T-cell (primary cell): Measurements from ENCODE around the gene RASL10B. TPM values are rescaled to one million over a fixed set of nuclear protein-coding genes. Genes with fewer than 3 reads are reported as not detected.
A peak's percentile ranks its signal among the peaks of the same experiment; 100 is the strongest.

Source experiments
- ATAC-seq, 4 experiments: fragments of 200-7000 bp in 3 of 4; fragments of 150-1000 bp in 1 of 4; cut with Tn5 transposase; replicated peaks in 1 of 4; 1 replicate in 3 of 4; 2 replicates in 1 of 4; pipeline ENCODE4 v1.10.0; 2021; ENCODE audit warnings: moderate library complexity in 3 of 4, mild to moderate bottlenecking in 2 of 4, moderate number of reproducible peaks in 1 of 4
- CTCF ChIA-PET, 2 donors: fragments of 300-600 bp; sonication (Branson Sonifier 250); formaldehyde crosslinking; loops; one replicate each; lab custom pipeline; 2022; ENCODE audit warnings: antibody characterized with exemption in 2 of 2; lab: Charles Lee
- POLR2A ChIA-PET, 2 donors: fragments of 300-600 bp; sonication (Branson Sonifier 250); formaldehyde crosslinking; loops; one replicate each; lab custom pipeline; 2022; ENCODE audit warnings: antibody characterized with exemption in 2 of 2; lab: Charles Lee
- DNase-seq, 35 experiments: peaks; one replicate each; pipeline versions ENCODE4 v3.0.0 to v3.0.0-alpha.2; 2013 to 2023
- H3K27ac ChIP-seq: one replicate; pipeline ENCODE4 v1.5.1; 2013; ENCODE audit warnings: low read length
- H3K27me3 ChIP-seq, 2 experiments: replicated peaks in 1 of 2; 1 replicate in 1 of 2; 2 replicates in 1 of 2; pipeline versions ENCODE4 v1.6.1 to v1.7.0; 2013; ENCODE audit warnings: low read length in 1 of 2, mixed read lengths in 1 of 2; ENCODE audit not compliant: control insufficient read depth in 2 of 2, insufficient read depth in 2 of 2; ENCODE audit errors: extremely low read depth in 1 of 2
- H3K36me3 ChIP-seq, 2 donors: 1 replicate in 1 of 2; 2 replicates in 1 of 2; pipeline versions ENCODE4 v1.6.1 to v1.7.0; 2013; ENCODE audit warnings: low read length in 1 of 2; ENCODE audit not compliant: control insufficient read depth in 2 of 2, insufficient read depth in 1 of 2; ENCODE audit errors: extremely low read depth in 1 of 2
- H3K4me1 ChIP-seq, 2 experiments: 1 replicate in 1 of 2; 2 replicates in 1 of 2; pipeline versions ENCODE4 v1.6.1 to v1.7.0; 2013; ENCODE audit warnings: low read length in 2 of 2, mixed read lengths in 1 of 2; ENCODE audit not compliant: insufficient read depth in 2 of 2, control insufficient read depth in 1 of 2; ENCODE audit errors: extremely low read depth in 1 of 2
- H3K4me3 ChIP-seq, 2 donors: 1 replicate in 1 of 2; 2 replicates in 1 of 2; pipeline versions ENCODE4 v1.5.1 to v1.7.0; 2013; ENCODE audit warnings: mild to moderate bottlenecking in 2 of 2, low read length in 1 of 2, moderate library complexity in 1 of 2; ENCODE audit not compliant: control insufficient read depth in 1 of 2; ENCODE audit errors: extremely low read depth in 1 of 2
- H3K9me3 ChIP-seq: 2 replicates; pipeline ENCODE4 v1.7.0; 2013
- H3K27ac Mint-ChIP-seq, 2 donors: one replicate each; pipeline ENCODE4 v1.8.0; 2020 to 2021; ENCODE audit warnings: mild to moderate bottlenecking in 2 of 2, mixed read lengths in 2 of 2
- H3K27me3 Mint-ChIP-seq, 2 donors: one replicate each; pipeline ENCODE4 v1.8.0; 2021 to 2022; ENCODE audit warnings: mixed read lengths in 2 of 2
- H3K36me3 Mint-ChIP-seq: one replicate; pipeline ENCODE4 v1.8.0; 2021; ENCODE audit warnings: mixed read lengths
- H3K4me1 Mint-ChIP-seq, 3 donors: one replicate each; pipeline ENCODE4 v1.8.0; 2020 to 2022; ENCODE audit warnings: mixed read lengths in 3 of 3, mild to moderate bottlenecking in 1 of 3
- H3K4me3 Mint-ChIP-seq, 3 donors: one replicate each; pipeline ENCODE4 v1.8.0; 2020 to 2022; ENCODE audit warnings: mild to moderate bottlenecking in 3 of 3, mixed read lengths in 3 of 3, moderate library complexity in 3 of 3
- H3K9me3 Mint-ChIP-seq, 3 donors: one replicate each; pipeline ENCODE4 v1.8.0; 2020 to 2022; ENCODE audit warnings: mixed read lengths in 3 of 3
- WGBS: methylation state at CpG from one replicate; pipeline ENCODE4 v1.1.5; 2013; ENCODE audit warnings: missing lambda C conversion rate; ENCODE audit not compliant: insufficient coverage; 5-methylcytosine and 5-hydroxymethylcytosine counted together
- total RNA-seq, 35 experiments: library from RNA in 6 of 35; stranded (reverse) in 6 of 35; fragments of 120-200 nt in 1 of 35; gene quantifications; one replicate each; pipeline versions ENCODE4 v1.2.1 to v1.2.4 and lab custom pipeline; 2013 to 2026

The RASL10B gene
- total RNA-seq, 5 donors from 2014 or later (not counting 1 experiment from before 2014, with no cell fraction given): 0.38 to 0.56 (median 0.39) TPM

GRCh38 chr17:35705230-35705629 lies 26.2 kb upstream of the RASL10B start:
- H3K4me3 Mint-ChIP-seq: no peak overlapping the region
- no peak for DNase-seq
- CTCF ChIA-PET: no interaction called here
- no peak overlapping the region for H3K4me3 ChIP-seq
- ATAC-seq: no peak
- peaks cover 0 to 17% of the 10 kb centered on the region in 2 donors for H3K36me3 ChIP-seq
- H3K27ac ChIP-seq: no peak overlapping the region
- no peak overlapping the region for H3K27ac Mint-ChIP-seq
- no peaks in the 10 kb centered on the region for H3K27me3 Mint-ChIP-seq
- H3K9me3 ChIP-seq: no peaks in the 10 kb centered on the region
- H3K4me1 ChIP-seq: peaks cover 0 to 17% of the 10 kb centered on the region in 2 experiments
- H3K36me3 Mint-ChIP-seq: peaks cover 49% of the 10 kb centered on the region
- H3K4me1 Mint-ChIP-seq: peaks cover 41 to 55% (median 46%) of the 10 kb centered on the region in 3 donors
- no peaks in the 10 kb centered on the region for H3K27me3 ChIP-seq
- no CpG with 5 or more reads among the region's 1 CpG for WGBS
- H3K9me3 Mint-ChIP-seq: peaks cover 0 to 7% (median 2%) of the 10 kb centered on the region in 3 donors
- POLR2A ChIA-PET: interaction anchor here (0.5 to 0.6 kb wide), 2 partner anchors 10 to 11 kb away, joined by 3 read pairs; no protein-coding TSS in a partner anchor

GRCh38 chr17:35705705-35706104 lies 25.7 kb upstream of the RASL10B start:
- ATAC-seq (no peak), DNase-seq (no peak)
- H3K4me1 Mint-ChIP-seq: peaks cover 46 to 55% (median 50%) of the 10 kb centered on the region in 3 donors
- CTCF ChIA-PET: no interaction called here
- peaks cover 0 to 7% (median 2%) of the 10 kb centered on the region in 3 donors for H3K9me3 Mint-ChIP-seq
- H3K27ac Mint-ChIP-seq: no peak overlapping the region
- no peak overlapping the region for H3K4me3 Mint-ChIP-seq
- Histone ChIP-seq H3K27me3 (no peaks in the 10 kb centered on the region), H3K27ac (no peak overlapping the region), H3K4me3 (no peak overlapping the region), H3K9me3 (no peaks in the 10 kb centered on the region), H3K36me3 (peaks cover 0 to 22% of the 10 kb centered on the region in 2 donors), H3K4me1 (peaks cover 0 to 17% of the 10 kb centered on the region in 2 experiments)
- peaks cover 52% of the 10 kb centered on the region for H3K36me3 Mint-ChIP-seq
- no peaks in the 10 kb centered on the region for H3K27me3 Mint-ChIP-seq
- POLR2A ChIA-PET: no interaction called here
- WGBS: 83% methylated on average over 4 of the region's 5 CpGs

GRCh38 chr17:35708149-35708548 lies 23.3 kb upstream of the RASL10B start:
- Mint-ChIP-seq H3K36me3 (peaks cover 36% of the 10 kb centered on the region), H3K4me1 (peaks cover 47 to 59% (median 53%) of the 10 kb centered on the region in 3 donors), H3K9me3 (no peaks in the 10 kb centered on the region), H3K27me3 (no peaks in the 10 kb centered on the region), H3K27ac (peak overlapping the region; percentile 1 to 10), H3K4me3 (no peak overlapping the region)
- peak in 2 of 4 experiments; percentile 44 to 52 for ATAC-seq
- POLR2A ChIA-PET: interaction anchor here in 1 of 2 donors (0.7 kb wide), 1 partner anchor 674 kb away, joined by 3 read pairs; no protein-coding TSS in a partner anchor
- DNase-seq: no peak
- H3K4me1 ChIP-seq: peaks cover 10 to 26% of the 10 kb centered on the region in 2 experiments
- no peaks in the 10 kb centered on the region for H3K27me3 ChIP-seq
- H3K36me3 ChIP-seq: peaks cover 0 to 41% of the 10 kb centered on the region in 2 donors
- CTCF ChIA-PET: no interaction called here
- no peaks in the 10 kb centered on the region for H3K9me3 ChIP-seq
- no peak overlapping the region for H3K27ac ChIP-seq
- no peak overlapping the region for H3K4me3 ChIP-seq
- WGBS: no CpG with 5 or more reads among the region's 3 CpGs

- Mint-ChIP-seq H3K27me3 (no peaks in the 10 kb centered on the region), H3K4me1 (peaks cover 45 to 59% (median 53%) of the 10 kb centered on the region in 3 donors), H3K27ac (peak overlapping the region in 1 of 2 donors; percentile 72), H3K36me3 (peaks cover 31% of the 10 kb centered on the region), H3K9me3 (no peaks in the 10 kb centered on the region), H3K4me3 (peak overlapping the region in 1 of 3 donors; percentile 17)
- Histone ChIP-seq H3K4me1 (peaks cover 12 to 34% of the 10 kb centered on the region in 2 experiments), H3K27me3 (no peaks in the 10 kb centered on the region), H3K27ac (no peak overlapping the region), H3K9me3 (no peaks in the 10 kb centered on the region), H3K4me3 (no peak overlapping the region), H3K36me3 (peaks cover 0 to 45% of the 10 kb centered on the region in 2 donors)
- POLR2A ChIA-PET: interaction anchor here in 1 of 2 donors (0.7 kb wide), 1 partner anchor 675 kb away, joined by 3 read pairs; no protein-coding TSS in a partner anchor
- WGBS: no CpG with 5 or more reads among the region's 3 CpGs
- DNase-seq (no peak), ATAC-seq (peak in 1 of 4 experiments; percentile 56)
- CTCF ChIA-PET: interaction anchor here in 1 of 2 donors (0.5 kb wide), 1 partner anchor 126 kb away, joined by 4 read pairs; no protein-coding TSS in a partner anchor
These were observed 22.5 kb upstream of the RASL10B start for GRCh38 chr17:35708951-35709350.

GRCh38 chr17:35709874-35710273 lies 21.6 kb upstream of the RASL10B start:
- H3K27me3 Mint-ChIP-seq: no peaks in the 10 kb centered on the region
- H3K9me3 Mint-ChIP-seq: no peaks in the 10 kb centered on the region
- WGBS: no CpG with 5 or more reads among the region's 3 CpGs
- H3K27ac ChIP-seq: no peak overlapping the region
- DNase-seq: no peak
- ChIA-PET POLR2A (no interaction called here), CTCF (no interaction called here)
- no peaks in the 10 kb centered on the region for H3K9me3 ChIP-seq
- no peak overlapping the region for H3K4me3 ChIP-seq
- H3K4me1 ChIP-seq: peaks cover 12 to 36% of the 10 kb centered on the region in 2 experiments
- ATAC-seq: no peak
- H3K27ac Mint-ChIP-seq: no peak overlapping the region
- peaks cover 0 to 53% of the 10 kb centered on the region in 2 donors for H3K36me3 ChIP-seq
- no peak overlapping the region for H3K4me3 Mint-ChIP-seq
- H3K27me3 ChIP-seq: no peaks in the 10 kb centered on the region
- peaks cover 36 to 53% (median 46%) of the 10 kb centered on the region in 3 donors for H3K4me1 Mint-ChIP-seq
- peaks cover 25% of the 10 kb centered on the region for H3K36me3 Mint-ChIP-seq

DNA sequence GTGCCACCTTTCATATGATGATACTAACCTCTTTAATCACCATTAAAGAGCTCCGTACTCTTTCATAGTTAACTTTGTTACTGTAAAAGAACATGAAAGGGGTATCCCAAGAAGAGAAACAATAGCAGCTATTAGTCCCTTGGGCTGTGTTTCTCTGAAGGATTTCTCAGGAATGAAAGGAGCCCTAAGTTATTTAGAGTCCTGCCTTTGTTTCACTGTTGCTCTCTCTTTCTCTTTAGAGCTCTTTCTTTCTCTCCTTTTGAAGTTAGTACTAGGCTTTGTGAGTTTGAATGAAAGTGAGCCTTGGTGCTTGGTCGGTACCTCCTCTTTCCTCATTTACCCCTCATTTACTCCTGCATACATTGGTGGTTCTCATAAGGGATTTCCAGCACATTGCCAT lies 20.5 kb upstream of the RASL10B start:
- Mint-ChIP-seq H3K4me1 (peaks cover 26 to 43% (median 38%) of the 10 kb centered on the region in 3 donors), H3K27ac (no peak overlapping the region), H3K27me3 (no peaks in the 10 kb centered on the region), H3K9me3 (no peaks in the 10 kb centered on the region), H3K36me3 (peaks cover 22% of the 10 kb centered on the region), H3K4me3 (no peak overlapping the region)
- ChIA-PET POLR2A (no interaction called here), CTCF (no interaction called here)
- Histone ChIP-seq H3K36me3 (peaks cover 0 to 61% of the 10 kb centered on the region in 2 donors), H3K27ac (no peak overlapping the region), H3K27me3 (no peaks in the 10 kb centered on the region), H3K4me1 (peaks cover 12 to 32% of the 10 kb centered on the region in 2 experiments), H3K9me3 (no peaks in the 10 kb centered on the region), H3K4me3 (no peak overlapping the region)
- no peak for ATAC-seq
- WGBS: no CpG with 5 or more reads among the region's 2 CpGs
- DNase-seq: no peak
